Peyer's patch (tissue), 4 donors: ENCODE results near the gene PRKCA.
"Not testable (repeated sequence)": the region's sequence is repeated elsewhere in the genome, so short reads cannot be mapped to it uniquely, and the experiment has no call there.

Experiments used
- CTCF ChIP-seq, 6 experiments: fragments of 450-650 bp in 4 of 6; fragments of 200-600 bp in 2 of 6; sonication (generic) in 1 of 6; IDR thresholded peaks; one replicate each; pipeline ENCODE4 v1.5.1; 2017 to 2019; ENCODE audit warnings: antibody characterized with exemption in 6 of 6, mild to moderate bottlenecking in 3 of 6, moderate library complexity in 1 of 6
- POLR2A ChIP-seq, 2 donors: fragments of 450-650 bp; IDR thresholded peaks; one replicate each; pipeline ENCODE4 v1.5.1; 2017; ENCODE audit warnings: antibody characterized with exemption in 2 of 2, mild to moderate bottlenecking in 2 of 2, moderate library complexity in 2 of 2

- not testable (repeated sequence) for TF ChIP-seq CTCF, POLR2A (IDR thresholded peaks at IDR 0.05)
These were observed 48.2 kb downstream of the PRKCA start for GRCh38 chr17:66350576-66350975.
